Vagina (tissue), 2 donors: ENCODE results near the gene ARHGAP6.

Experiments used
- CTCF ChIP-seq, 3 experiments: fragments of 450-650 bp in 2 of 3; fragments of 200-600 bp in 1 of 3; sonication (generic) in 1 of 3; IDR thresholded peaks; one replicate each; pipeline ENCODE4 v1.5.1; 2017 to 2019; ENCODE audit warnings: antibody characterized with exemption in 3 of 3, mild to moderate bottlenecking in 2 of 3, moderate library complexity in 2 of 3
- POLR2A ChIP-seq, 2 donors: fragments of 450-650 bp; IDR thresholded peaks; one replicate each; pipeline ENCODE4 v1.6.1; 2017; ENCODE audit warnings: antibody characterized with exemption in 2 of 2, mild to moderate bottlenecking in 2 of 2, moderate library complexity in 2 of 2
- POLR2AphosphoS5 ChIP-seq, 2 donors: sonication (generic); formaldehyde crosslinking; IDR thresholded peaks; one replicate each; pipeline ENCODE4 v1.9.0; 2017; ENCODE audit warnings: antibody characterized with exemption in 2 of 2, mild to moderate bottlenecking in 2 of 2, low read depth in 1 of 2; ENCODE audit not compliant: insufficient read depth in 1 of 2

- TF ChIP-seq CTCF (IDR thresholded peaks at IDR 0.05): no peak
- TF ChIP-seq POLR2AphosphoS5 (IDR thresholded peaks at IDR 0.05; ENCODE audit: insufficient read depth in 1 of 2, low read depth in 1 of 2): no peak
- no peak for TF ChIP-seq POLR2A (IDR thresholded peaks at IDR 0.05)
Observed at GRCh38 chrX:11437642-11438379, 227.9 kb downstream of the ARHGAP6 start.
